ENCODE measurements around the gene NPAS3. TPM values are rescaled to one million over a fixed set of nuclear protein-coding genes. Genes with fewer than 3 reads are reported as not detected.

Gene NPAS3
- total RNA-seq, 1 donor from 2014 or later: 1.6 TPM

- no peak for DNase-seq (ENCODE audit: low spot score)
- no peak overlapping the region for H3K27ac Mint-ChIP-seq (ENCODE audit: unreplicated experiment)
- H3K4me1 Mint-ChIP-seq (ENCODE audit: unreplicated experiment): peaks cover 9% of the 10 kb centered on the region
- H3K27me3 Mint-ChIP-seq (ENCODE audit: unreplicated experiment): no peaks in the 10 kb centered on the region
- TF ChIP-seq CTCF (IDR thresholded peaks at IDR 0.05; ENCODE audit: unreplicated experiment): no peak
- no peak overlapping the region for H3K4me3 Mint-ChIP-seq (ENCODE audit: unreplicated experiment)
- no peaks in the 10 kb centered on the region for H3K36me3 Mint-ChIP-seq (ENCODE audit: low read depth, unreplicated experiment)
- H3K9me3 Mint-ChIP-seq (ENCODE audit: unreplicated experiment): no peaks in the 10 kb centered on the region
Measured at GRCh38 chr14:33720284-33720787, 781.7 kb downstream of the NPAS3 start.

GRCh38 chr14:33726685-33727084 lies 788.0 kb downstream of the NPAS3 start:
- H3K4me3 Mint-ChIP-seq (ENCODE audit: unreplicated experiment): no peak overlapping the region

GRCh38 chr14:33727606-33728005 lies 788.9 kb downstream of the NPAS3 start:
- Mint-ChIP-seq H3K4me3 (ENCODE audit: unreplicated experiment) (no peak overlapping the region), H3K27ac (ENCODE audit: unreplicated experiment) (no peak overlapping the region), H3K27me3 (ENCODE audit: unreplicated experiment) (no peaks in the 10 kb centered on the region), H3K36me3 (ENCODE audit: low read depth, unreplicated experiment) (no peaks in the 10 kb centered on the region), H3K4me1 (ENCODE audit: unreplicated experiment) (peaks cover 5% of the 10 kb centered on the region), H3K9me3 (ENCODE audit: unreplicated experiment) (no peaks in the 10 kb centered on the region)
- no peak for TF ChIP-seq CTCF (IDR thresholded peaks at IDR 0.05; ENCODE audit: unreplicated experiment)
- no peak for DNase-seq (ENCODE audit: low spot score)

More at GRCh38 chr14:33726685-33727084, 788.0 kb downstream of the NPAS3 start:
- no peaks in the 10 kb centered on the region for H3K27me3 Mint-ChIP-seq (ENCODE audit: unreplicated experiment)
- peaks cover 5% of the 10 kb centered on the region for H3K4me1 Mint-ChIP-seq (ENCODE audit: unreplicated experiment)
- H3K27ac Mint-ChIP-seq (ENCODE audit: unreplicated experiment): no peak overlapping the region
- no peak for DNase-seq (ENCODE audit: low spot score)
- no peaks in the 10 kb centered on the region for H3K36me3 Mint-ChIP-seq (ENCODE audit: low read depth, unreplicated experiment)
- TF ChIP-seq CTCF (IDR thresholded peaks at IDR 0.05; ENCODE audit: unreplicated experiment): no peak
- H3K9me3 Mint-ChIP-seq (ENCODE audit: unreplicated experiment): no peaks in the 10 kb centered on the region

GRCh38 chr14:33728010-33728498 lies 789.4 kb downstream of the NPAS3 start:
- DNase-seq (ENCODE audit: low spot score): no peak
- H3K9me3 Mint-ChIP-seq (ENCODE audit: unreplicated experiment): no peaks in the 10 kb centered on the region
- no peaks in the 10 kb centered on the region for H3K27me3 Mint-ChIP-seq (ENCODE audit: unreplicated experiment)
- no peak overlapping the region for H3K27ac Mint-ChIP-seq (ENCODE audit: unreplicated experiment)
- no peak overlapping the region for H3K4me3 Mint-ChIP-seq (ENCODE audit: unreplicated experiment)
- TF ChIP-seq CTCF (IDR thresholded peaks at IDR 0.05; ENCODE audit: unreplicated experiment): no peak
- H3K36me3 Mint-ChIP-seq (ENCODE audit: low read depth, unreplicated experiment): no peaks in the 10 kb centered on the region
- peaks cover 5% of the 10 kb centered on the region for H3K4me1 Mint-ChIP-seq (ENCODE audit: unreplicated experiment)

- no peak for DNase-seq (ENCODE audit: low spot score)
- Mint-ChIP-seq H3K27ac (ENCODE audit: unreplicated experiment) (no peak overlapping the region), H3K36me3 (ENCODE audit: low read depth, unreplicated experiment) (no peaks in the 10 kb centered on the region), H3K4me1 (ENCODE audit: unreplicated experiment) (peaks cover 9% of the 10 kb centered on the region), H3K9me3 (ENCODE audit: unreplicated experiment) (no peaks in the 10 kb centered on the region), H3K27me3 (ENCODE audit: unreplicated experiment) (no peaks in the 10 kb centered on the region), H3K4me3 (ENCODE audit: unreplicated experiment) (no peak overlapping the region)
- no peak for TF ChIP-seq CTCF (IDR thresholded peaks at IDR 0.05; ENCODE audit: unreplicated experiment)
Measured at GRCh38 chr14:33730156-33730555, 791.5 kb downstream of the NPAS3 start.
